Heart right ventricle (tissue), 16 donors: ENCODE measurements around the gene CELF4. TPM values are rescaled to one million over a fixed set of nuclear protein-coding genes. Genes with fewer than 3 reads are reported as not detected.

Experiments used
- ATAC-seq, 8 donors: fragments of 200-7000 bp; cut with Tn5 transposase; one replicate each; pipeline ENCODE4 v1.9.1; 2020; ENCODE audit warnings: mild to moderate bottlenecking in 8 of 8, moderate library complexity in 8 of 8, moderate number of reproducible peaks in 1 of 8
- DNase-seq, 2 donors: peaks; one replicate each; pipeline ENCODE4 v3.0.0-alpha.2; 2020
- H3K27ac ChIP-seq, 10 donors: fragments of 200-600 bp; sonication (generic) in 2 of 10; one replicate each; pipeline versions ENCODE4 v1.5.0 to v1.8.0; 2020 to 2022; ENCODE audit warnings: mild to moderate bottlenecking in 3 of 10
- H3K27me3 ChIP-seq, 7 donors: fragments of 200-600 bp; one replicate each; pipeline ENCODE4 v1.8.0; 2021 to 2022; ENCODE audit warnings: mild to moderate bottlenecking in 2 of 7
- H3K36me3 ChIP-seq, 9 donors: fragments of 200-600 bp; sonication (generic) in 1 of 9; one replicate each; pipeline versions ENCODE4 v1.5.0 to v1.8.0; 2020 to 2022; ENCODE audit warnings: mild to moderate bottlenecking in 2 of 9
- H3K4me1 ChIP-seq, 9 donors: fragments of 200-600 bp; sonication (generic) in 1 of 9; one replicate each; pipeline versions ENCODE4 v1.5.0 to v1.8.0; 2020 to 2022; ENCODE audit warnings: mild to moderate bottlenecking in 4 of 9
- H3K4me3 ChIP-seq, 10 donors: fragments of 200-600 bp; sonication (generic) in 2 of 10; one replicate each; pipeline versions ENCODE4 v1.5.0 to v1.8.0; 2020 to 2022; ENCODE audit warnings: mild to moderate bottlenecking in 7 of 10, moderate library complexity in 2 of 10
- H3K9me3 ChIP-seq, 11 donors: fragments of 200-600 bp in 10 of 11; sonication (generic) in 2 of 11; one replicate each; pipeline versions ENCODE4 v1.5.0 to v1.8.0; 2013 to 2022; ENCODE audit warnings: mild to moderate bottlenecking in 2 of 11, control low read depth in 1 of 11, moderate library complexity in 1 of 11
- CTCF ChIP-seq, 9 donors: fragments of 200-600 bp; sonication (generic) in 2 of 9; IDR thresholded peaks; one replicate each; pipeline versions ENCODE4 v1.5.0 to v1.8.0; 2021 to 2022; ENCODE audit warnings: antibody characterized with exemption in 9 of 9, mild to moderate bottlenecking in 5 of 9, moderate library complexity in 1 of 9
- WGBS, 2 donors: extraction: QIAGEN DNeasy Blood & Tissue Kit; methylation state at CpG; one replicate each; pipeline ENCODE4 v1.1.7; 2013; ENCODE audit warnings: inconsistent platforms in 1 of 2; 5-methylcytosine and 5-hydroxymethylcytosine counted together
- intact Hi-C, 10 donors: fragments of 100-400 bp; cut with DNase I; formaldehyde crosslinking; loops; one replicate each; pipeline versions ENCODE4 v1.11.1 to v1.14.2; 2022
- polyA plus RNA-seq, 2 donors: library from polyadenylated mRNA; stranded (reverse); fragments of 200-250 nt; gene quantifications; one replicate each; pipeline ENCODE4 v1.2.3, GENCODE V29; 2013
- total RNA-seq, 10 donors: library from RNA; stranded (reverse); fragmentation: NEBNext Ultra II Directional in 3 of 10; extraction: Animal tissue kit (Norgen Biotek cat#: 25700) in 3 of 10; gene quantifications; one replicate each; pipeline versions ENCODE4 v1.2.1 to v1.2.4, GENCODE V29; 2021 to 2023
- donor health status: Arrhythmogenic right ventricular cardiomyopathy.
- donor health status: ischemic (EF 13 %, LVEDD 7.1; RV severe dilation, severe dysfunction).
- donor health status: healthy with polysubstance abuse.
- donor health status: DM: no; HTN: yes; CAD: no.
- donor health status: DM: no; HTN: no; CAD: no.
- donor health status: ischemic (EF 25% LVEDD 6.9; RV normal size, moderate dysfunction).
- donor health status: ischemic (EF 25% LVEDD 5.7; RV mildly dilated, moderate dysfunction).
- donor health status: healthy.
- donor health status: DM: yes; HTN: yes; CAD: no.
- donor health status: Ischemic cardiomyopathy.
- donor health status: ischemic (EF 35%, LVEDD 5.7; RV mildly dilated, moderate dysfunction).
- donor health status: nonischemic (EF 11% LVEDD 7.7; RV severe dilation, severe dysfunction).
- donor health status: DM: yes; HTN: yes; CAD: no.
- donor health status: PGD.
- donor health status: ischemic (EF 29% LVEDD 5.4; RV normal size, mild dysfunction).
- donor health status: nonischemic (EF 23%, LVEDD 6.1; RV moderate dilation, normal function).

The CELF4 gene
- total and polyA plus RNA-seq, 12 donors: 0.07 to 1.2 (median 0.31) TPM; not detected in 1

- Histone ChIP-seq H3K27me3 (peaks cover 10 to 51% (median 39%) of the 10 kb centered on the region in 7 donors), H3K4me3 (no peak overlapping the region), H3K4me1 (peaks cover 0 to 17% (median 6%) of the 10 kb centered on the region in 9 donors), H3K36me3 (no peaks in the 10 kb centered on the region), H3K9me3 (no peaks in the 10 kb centered on the region), H3K27ac (no peak overlapping the region)
- intact Hi-C loops: no loop called here
- 68 to 75% methylated on average over 3 of the region's 3 CpGs for WGBS, 2 donors
- ATAC-seq (no peak), DNase-seq (no peak)
- TF ChIP-seq CTCF (IDR thresholded peaks at IDR 0.05): no peak
These were observed 7.1 kb upstream of the CELF4 start for GRCh38 chr18:37572736-37573135.

GRCh38 chr18:37571266-37571665 lies 5.7 kb upstream of the CELF4 start:
- intact Hi-C loops: no loop called here
- H3K4me1 ChIP-seq: peaks cover 0 to 20% (median 16%) of the 10 kb centered on the region in 9 donors
- no peak for DNase-seq
- WGBS, 2 donors: 67 to 69% methylated on average over 5 of the region's 5 CpGs
- peaks cover 22 to 65% (median 54%) of the 10 kb centered on the region in 7 donors for H3K27me3 ChIP-seq
- no peak for TF ChIP-seq CTCF (IDR thresholded peaks at IDR 0.05)
- H3K27ac ChIP-seq: no peak overlapping the region
- H3K36me3 ChIP-seq: no peaks in the 10 kb centered on the region
- no peak for ATAC-seq
- H3K9me3 ChIP-seq: no peaks in the 10 kb centered on the region
- no peak overlapping the region for H3K4me3 ChIP-seq

- Histone ChIP-seq H3K27me3 (peaks cover 22 to 66% (median 55%) of the 10 kb centered on the region in 7 donors), H3K27ac (no peak overlapping the region), H3K36me3 (no peaks in the 10 kb centered on the region), H3K4me3 (no peak overlapping the region), H3K9me3 (no peaks in the 10 kb centered on the region), H3K4me1 (peaks cover 0 to 24% (median 19%) of the 10 kb centered on the region in 9 donors)
- no peak for TF ChIP-seq CTCF (IDR thresholded peaks at IDR 0.05)
- ATAC-seq: no peak
- intact Hi-C loops: no loop called here
- no peak for DNase-seq
- 66 to 70% methylated on average over 5 of the region's 5 CpGs for WGBS, 2 donors
These were observed 4.8 kb upstream of the CELF4 start for GRCh38 chr18:37570336-37570930.

- DNase-seq (no peak), ATAC-seq (no peak)
- Histone ChIP-seq H3K27ac (no peak overlapping the region), H3K9me3 (no peaks in the 10 kb centered on the region), H3K4me3 (no peak overlapping the region), H3K27me3 (peaks cover 22 to 83% (median 69%) of the 10 kb centered on the region in 7 donors), H3K4me1 (peaks cover 5 to 31% (median 26%) of the 10 kb centered on the region in 9 donors), H3K36me3 (no peaks in the 10 kb centered on the region)
- intact Hi-C loops: no loop called here
- TF ChIP-seq CTCF (IDR thresholded peaks at IDR 0.05): no peak
- WGBS, 2 donors: 43 to 55% methylated on average over 4 of the region's 4 CpGs
These were observed 3.1 kb upstream of the CELF4 start for GRCh38 chr18:37568671-37569070.
